NCI-H524 (cell line): ENCODE results near the gene CYSLTR2.
A peak's percentile ranks its signal among the peaks of the same experiment; 100 is the strongest.
"Not testable (repeated sequence)": the region's sequence is repeated elsewhere in the genome, so short reads cannot be mapped to it uniquely, and the experiment has no call there.

Experiments
- DNase-seq, 2 experiments: peaks; one replicate each; lab custom pipeline; 2025; lab: John Stamatoyannopoulos, UW

CYSLTR2 gene

DNA sequence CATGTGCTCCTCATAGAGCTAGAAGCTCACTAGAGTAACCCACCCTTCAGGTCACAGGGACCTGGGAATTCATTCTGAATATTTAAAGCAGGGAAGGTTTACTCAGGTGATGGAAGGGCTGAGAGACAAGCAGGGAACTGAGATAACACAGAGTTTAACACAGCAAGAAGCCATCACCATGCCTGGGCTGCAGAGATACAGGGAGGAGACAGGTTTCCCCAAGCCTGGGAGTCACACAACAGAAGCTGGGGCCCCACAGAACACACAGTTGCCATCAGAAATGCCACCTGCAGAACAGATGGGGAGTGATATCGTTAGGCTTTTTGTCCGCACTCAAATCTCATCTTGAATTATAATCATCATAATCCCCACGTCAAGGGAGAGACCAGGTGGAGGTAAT lies 7.9 kb upstream of the CYSLTR2 start:
- DNase-seq = peak; percentile 87 to 95

GRCh38 chr13:48646791-48647190 lies 6.9 kb upstream of the CYSLTR2 start:
- DNase-seq = no peak

DNA sequence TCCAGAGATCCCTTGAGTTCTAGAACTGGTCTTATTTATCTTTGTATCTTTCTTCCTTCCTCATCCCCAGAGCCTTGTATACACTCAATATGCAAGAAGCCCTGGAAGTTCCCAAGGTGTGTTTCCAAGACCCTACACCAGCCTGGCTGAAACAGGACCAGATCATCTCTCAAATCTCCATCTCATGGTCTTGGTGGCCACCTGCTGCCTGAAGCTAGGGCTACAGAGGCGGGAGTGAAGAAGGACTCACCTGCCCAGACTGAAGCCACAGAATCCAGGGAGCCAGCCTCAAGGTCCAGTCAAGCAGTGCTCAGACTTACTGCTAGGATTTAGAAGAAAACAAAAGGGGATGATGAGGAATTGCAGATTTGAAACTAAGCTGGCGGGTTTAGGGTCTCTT lies 6.1 kb upstream of the CYSLTR2 start:
- DNase-seq = no peak

GRCh38 chr13:48648446-48648845 lies 5.3 kb upstream of the CYSLTR2 start:
- DNase-seq = no peak

DNA sequence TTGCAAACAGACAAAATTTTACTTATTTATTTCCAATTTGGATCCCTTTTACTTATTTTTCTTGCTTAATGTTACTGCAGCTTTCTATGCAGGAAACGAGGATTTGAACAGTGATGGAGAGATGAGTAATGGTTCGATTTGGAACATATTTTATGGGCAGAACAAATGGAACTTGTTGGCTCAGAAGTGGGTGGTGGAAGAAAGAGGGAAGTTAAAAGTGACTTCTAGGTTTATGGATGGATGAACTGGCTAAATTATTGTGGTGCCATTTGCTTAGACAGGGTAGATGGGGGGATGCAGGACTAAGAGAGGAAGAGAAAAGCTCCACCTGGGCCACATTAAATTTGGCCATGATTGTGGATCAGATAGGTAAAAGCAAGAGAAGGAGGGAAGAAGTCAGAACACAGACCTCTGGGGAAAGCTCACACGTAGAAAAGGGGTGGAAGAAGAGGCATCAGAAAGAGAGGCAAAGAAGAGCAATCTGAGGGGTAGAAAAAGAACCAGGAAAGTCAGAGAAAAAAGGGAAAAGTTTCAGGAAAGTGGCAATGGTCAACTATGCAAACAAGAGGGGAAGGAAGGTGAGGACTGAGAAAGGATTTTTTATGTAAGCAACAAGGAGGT lies 768 bp upstream of the CYSLTR2 start:
- no peak for DNase-seq

DNA sequence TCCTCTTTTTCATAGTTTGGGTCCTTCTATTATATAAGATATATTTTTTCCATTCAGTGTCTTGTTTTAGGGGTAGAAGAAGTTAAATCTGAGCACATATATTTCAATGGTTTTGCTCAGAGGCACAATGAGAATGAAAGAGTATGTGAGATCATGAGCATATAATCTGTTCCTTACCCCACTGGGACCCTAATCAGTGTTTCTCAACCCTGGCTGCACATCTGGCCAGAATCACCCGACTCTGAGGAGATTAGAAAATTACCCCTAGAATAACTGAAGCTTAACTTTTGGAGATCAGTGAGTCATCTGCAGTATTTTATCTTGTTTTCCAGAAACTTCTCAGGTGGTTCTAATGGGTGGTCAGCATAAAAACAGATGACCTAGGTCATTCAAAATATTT lies 782 bp downstream of the CYSLTR2 start:
- DNase-seq = peak in 1 of 2 experiments; percentile 5

DNA sequence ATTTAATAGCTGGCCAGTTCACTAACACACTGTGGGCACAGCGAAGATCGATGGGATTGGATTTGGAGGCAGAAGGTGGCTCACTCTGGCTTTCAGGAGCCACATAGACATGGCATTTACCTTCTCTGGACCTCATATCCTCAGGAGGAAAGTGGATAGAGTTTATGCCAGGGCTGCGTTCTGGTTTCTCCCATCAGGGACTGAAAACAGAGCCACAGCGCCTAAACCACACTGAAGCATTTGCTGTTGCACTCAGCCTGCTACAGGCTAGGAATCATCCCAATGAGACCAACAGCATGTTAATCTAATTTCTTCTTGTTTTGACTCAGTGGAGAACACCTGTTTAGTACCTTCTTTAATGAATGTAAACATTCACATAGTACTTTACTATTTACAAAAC lies 1.6 kb downstream of the CYSLTR2 start:
- DNase-seq = no peak

GRCh38 chr13:48656608-48657007 lies 2.9 kb downstream of the CYSLTR2 start:
- no peak for DNase-seq

GRCh38 chr13:48660361-48661076 lies 6.8 kb downstream of the CYSLTR2 start:
- DNase-seq = no peak

GRCh38 chr13:48661107-48661506 lies 7.4 kb downstream of the CYSLTR2 start:
- DNase-seq = no peak

DNA sequence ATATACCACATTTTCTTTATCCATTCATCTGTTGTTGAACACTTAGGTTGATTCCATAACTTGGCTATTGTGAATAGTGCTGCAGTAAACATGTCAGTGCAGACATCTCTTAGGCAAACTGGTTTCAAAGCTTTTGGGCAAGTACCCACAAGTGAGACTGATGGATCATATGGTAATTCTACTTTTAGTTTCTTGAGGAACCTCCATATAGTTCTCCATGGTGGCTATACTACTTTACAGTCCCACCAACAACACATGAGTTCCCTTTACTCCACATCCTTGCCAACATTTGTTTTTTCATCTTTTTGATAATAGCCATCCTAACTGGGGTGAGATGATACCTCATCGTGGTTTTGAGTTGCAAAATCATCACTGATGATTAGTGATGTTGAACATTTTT lies 8.5 kb downstream of the CYSLTR2 start:
- DNase-seq = no peak

GRCh38 chr13:48667136-48667535 lies 13.4 kb downstream of the CYSLTR2 start:
- no peak for DNase-seq

DNA sequence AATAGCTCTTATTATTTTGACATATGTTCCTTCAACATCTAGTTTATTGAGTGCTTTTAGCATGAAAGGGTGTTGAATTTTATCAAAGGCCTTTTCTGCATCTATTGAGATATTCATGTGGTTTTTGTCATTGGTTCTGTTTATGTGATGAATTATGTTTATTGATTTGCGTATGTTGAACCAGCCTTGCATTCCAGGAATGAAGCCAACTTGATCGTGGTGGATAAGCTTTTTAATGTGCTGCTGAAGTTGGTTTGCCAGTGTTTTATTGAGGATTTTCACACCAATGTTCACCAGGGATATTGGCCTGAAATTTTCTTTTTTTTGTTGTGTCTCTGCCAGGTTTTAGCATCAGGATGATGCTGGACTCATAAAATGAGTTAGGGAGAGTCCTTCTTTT lies 17.7 kb downstream of the CYSLTR2 start:
- not testable (repeated sequence) for DNase-seq

GRCh38 chr13:48675247-48675646 lies 21.5 kb downstream of the CYSLTR2 start:
- DNase-seq = no peak

GRCh38 chr13:48678316-48678715 lies 24.6 kb downstream of the CYSLTR2 start:
- DNase-seq = no peak

- DNase-seq = no peak
These were observed 26.4 kb downstream of the CYSLTR2 start for GRCh38 chr13:48679941-48680680.

GRCh38 chr13:48680756-48681392 lies 27.1 kb downstream of the CYSLTR2 start:
- no peak for DNase-seq

GRCh38 chr13:48681905-48682304 lies 28.2 kb downstream of the CYSLTR2 start:
- DNase-seq = no peak

DNA sequence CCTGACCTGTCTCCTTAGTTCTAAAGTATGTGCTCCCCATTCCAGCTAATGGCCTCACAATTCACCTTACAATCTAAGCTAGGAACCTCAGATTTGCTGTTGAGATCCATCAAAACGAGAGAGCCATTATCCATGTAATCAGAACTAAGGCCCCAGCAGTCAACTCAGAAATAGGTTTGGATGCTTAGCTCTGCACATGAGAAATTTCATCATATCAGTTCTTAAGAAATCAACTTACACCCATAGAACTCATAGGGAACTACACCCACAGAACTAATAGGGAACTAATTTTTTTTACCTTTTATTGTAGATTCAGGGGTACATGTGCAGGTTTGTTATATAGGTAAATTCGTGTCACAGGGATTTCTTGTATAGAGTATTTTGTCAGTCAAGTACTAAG lies 28.7 kb downstream of the CYSLTR2 start:
- no peak for DNase-seq

DNA sequence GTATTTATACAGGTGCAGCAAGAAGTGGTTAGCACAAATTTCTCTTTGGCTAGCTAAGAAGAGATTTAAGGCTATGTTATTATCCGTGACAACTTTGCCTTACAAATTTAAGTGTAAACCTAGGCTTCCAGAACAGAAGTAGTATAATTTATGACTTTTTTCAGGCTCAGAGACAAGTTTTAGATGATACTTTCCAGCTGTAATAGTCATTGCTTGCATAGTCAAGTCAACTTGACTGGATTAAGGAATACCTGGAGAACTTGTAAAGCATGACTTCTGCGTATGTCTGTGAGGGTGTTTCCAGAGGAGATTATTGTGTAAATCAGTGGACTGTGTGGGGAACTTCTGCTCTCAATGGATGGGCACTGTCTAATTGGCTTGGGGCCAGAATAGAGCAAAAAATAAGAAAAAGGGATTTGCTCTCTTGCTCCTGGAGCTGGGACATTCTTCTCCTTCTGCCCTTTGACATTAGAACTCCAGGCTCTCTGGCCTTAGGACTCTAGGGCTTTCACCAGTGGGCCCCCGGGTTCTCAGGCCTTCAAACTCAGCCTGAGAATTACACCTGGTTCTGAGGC lies 33.0 kb downstream of the CYSLTR2 start:
- no peak for DNase-seq

DNA sequence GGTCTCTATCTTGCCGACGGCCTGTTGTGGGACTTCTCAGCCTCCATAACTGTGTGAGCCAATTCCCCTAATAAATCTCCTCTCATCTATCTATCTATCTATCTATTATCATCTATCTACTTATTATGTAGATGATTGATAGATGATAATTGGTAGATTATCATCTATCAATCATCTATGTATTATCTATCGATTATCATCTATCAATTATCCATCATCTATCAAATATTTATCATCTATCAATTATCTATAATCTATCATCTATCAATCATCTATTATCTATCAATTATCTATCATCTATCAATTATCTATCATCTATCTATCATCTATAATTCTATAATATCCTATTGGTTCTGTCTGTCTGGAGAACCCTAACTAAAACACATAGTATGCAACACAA lies 33.5 kb downstream of the CYSLTR2 start:
- DNase-seq = no peak

DNA sequence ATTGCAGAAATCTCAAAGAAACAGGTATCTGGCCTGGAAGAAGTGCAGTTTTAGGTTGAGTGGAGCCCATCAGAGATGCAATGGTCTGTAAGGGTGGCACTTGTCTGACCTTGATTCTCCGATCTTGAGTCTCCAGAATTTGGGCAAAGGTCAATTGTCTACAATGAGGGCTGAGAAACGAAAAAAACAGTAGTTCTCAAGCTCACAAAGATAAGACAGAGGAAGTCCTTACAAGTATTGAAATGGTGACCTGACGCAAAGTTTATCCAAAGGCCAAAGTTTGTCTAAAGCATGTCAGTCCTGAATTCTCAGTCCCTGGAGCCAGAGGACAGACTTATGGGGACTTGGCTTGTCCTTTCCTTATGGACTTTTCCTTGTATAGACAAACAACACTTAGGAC lies 40.3 kb downstream of the CYSLTR2 start:
- DNase-seq = no peak
